Measurements from ENCODE around the gene COMMD10.

GRCh38 chr5:116303810-116304209 is 219.0 kb downstream of the COMMD10 start:
- TF ChIP-seq, protein P1, sequence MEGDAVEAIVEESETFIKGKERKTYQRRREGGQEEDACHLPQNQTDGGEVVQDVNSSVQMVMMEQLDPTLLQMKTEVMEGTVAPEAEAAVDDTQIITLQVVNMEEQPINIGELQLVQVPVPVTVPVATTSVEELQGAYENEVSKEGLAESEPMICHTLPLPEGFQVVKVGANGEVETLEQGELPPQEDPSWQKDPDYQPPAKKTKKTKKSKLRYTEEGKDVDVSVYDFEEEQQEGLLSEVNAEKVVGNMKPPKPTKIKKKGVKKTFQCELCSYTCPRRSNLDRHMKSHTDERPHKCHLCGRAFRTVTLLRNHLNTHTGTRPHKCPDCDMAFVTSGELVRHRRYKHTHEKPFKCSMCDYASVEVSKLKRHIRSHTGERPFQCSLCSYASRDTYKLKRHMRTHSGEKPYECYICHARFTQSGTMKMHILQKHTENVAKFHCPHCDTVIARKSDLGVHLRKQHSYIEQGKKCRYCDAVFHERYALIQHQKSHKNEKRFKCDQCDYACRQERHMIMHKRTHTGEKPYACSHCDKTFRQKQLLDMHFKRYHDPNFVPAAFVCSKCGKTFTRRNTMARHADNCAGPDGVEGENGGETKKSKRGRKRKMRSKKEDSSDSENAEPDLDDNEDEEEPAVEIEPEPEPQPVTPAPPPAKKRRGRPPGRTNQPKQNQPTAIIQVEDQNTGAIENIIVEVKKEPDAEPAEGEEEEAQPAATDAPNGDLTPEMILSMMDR (IDR thresholded peaks at IDR 0.05; ENCODE audit: control extremely low read depth in 1 of 3, insufficient read depth in 1 of 3, low read depth in 1 of 3, low read length in 3 of 3), result no peak
- TF ChIP-seq USF2 (IDR thresholded peaks at IDR 0.05; ENCODE audit: low read length), result no peak
- TF ChIP-seq SRF (IDR thresholded peaks at IDR 0.05; ENCODE audit: low read depth, low read length), result no peak
- no peak for TF ChIP-seq EP300 (IDR thresholded peaks at IDR 0.05; ENCODE audit: borderline replicate concordance in 1 of 2, low read depth in 2 of 2, low read length in 2 of 2)
- TF ChIP-seq CHD7 (IDR thresholded peaks at IDR 0.05; ENCODE audit: insufficient replicate concordance, low read length), result no peak
- no peak for TF ChIP-seq BRCA1 (IDR thresholded peaks at IDR 0.05; ENCODE audit: low read depth, low read length)
- TF ChIP-seq KDM5A (IDR thresholded peaks at IDR 0.05; ENCODE audit: low read length), result no peak
- no peak for TF ChIP-seq CHD2 (IDR thresholded peaks at IDR 0.05; ENCODE audit: low read length)
- no peak for TF ChIP-seq SIX5 (IDR thresholded peaks at IDR 0.05; ENCODE audit: low read depth, low read length)

Data from H1 (cell line).